NCI-H446 treated with DMSO at 0.1 percent for 48 hours (cell line): Measurements from ENCODE around the gene CLDN6.

Experiments
- DNase-seq: peaks from one replicate; lab custom pipeline; 2025; lab: John Stamatoyannopoulos, UW

Gene CLDN6

GRCh38 chr16:3027983-3028715, 10.2 kb upstream of the CLDN6 start:
- DNase-seq, result no peak

- no peak for DNase-seq
Measured at GRCh38 chr16:3027489-3027795, 9.5 kb upstream of the CLDN6 start.

- DNase-seq, result no peak
Measured at GRCh38 chr16:3026609-3027488, 8.9 kb upstream of the CLDN6 start.

GRCh38 chr16:3026003-3026378, 8.0 kb upstream of the CLDN6 start:
- DNase-seq, result no peak

GRCh38 chr16:3025032-3026002, 7.3 kb upstream of the CLDN6 start:
- DNase-seq, result no peak

- peak; percentile 94 for DNase-seq
Measured at GRCh38 chr16:3023669-3024478, 5.9 kb upstream of the CLDN6 start, which contains the start of the genes HCFC1R1 and THOC6. TSS of gene HCFC1R1 (minus strand) at chr16:3023942. CDS start at chr16:3023941, 1 bp downstream. TSS of gene THOC6 (plus strand) at chr16:3024035. CDS start at chr16:3024327, 292 bp downstream.

- peak; percentile 46 for DNase-seq
Measured at GRCh38 chr16:3023415-3023668, 5.4 kb upstream of the CLDN6 start.

GRCh38 chr16:3022684-3023414, 4.9 kb upstream of the CLDN6 start:
- no peak for DNase-seq

GRCh38 chr16:3022208-3022683, 4.3 kb upstream of the CLDN6 start:
- peak; percentile 76 for DNase-seq

- DNase-seq, result peak; percentile 42
Measured at GRCh38 chr16:3021449-3022207, 3.6 kb upstream of the CLDN6 start.

GRCh38 chr16:3020604-3021448, 2.8 kb upstream of the CLDN6 start:
- DNase-seq, result peak; percentile 56

- DNase-seq, result peak; percentile 48
Measured at GRCh38 chr16:3020247-3020603, 2.2 kb upstream of the CLDN6 start, which contains the start of gene TNFRSF12A. TSS of gene TNFRSF12A (plus strand) at chr16:3020368. CDS start at chr16:3020398, 30 bp downstream.

- DNase-seq, result no peak
Measured at GRCh38 chr16:3019594-3020246, 1.7 kb upstream of the CLDN6 start.

- no peak for DNase-seq
Measured at GRCh38 chr16:3017344-3017743, 639 bp downstream of the CLDN6 start.

- no peak for DNase-seq
Measured at GRCh38 chr16:3015865-3016521, 2.0 kb downstream of the CLDN6 start.

GRCh38 chr16:3014971-3015370, 3.0 kb downstream of the CLDN6 start:
- DNase-seq, result no peak

- no peak for DNase-seq
Measured at GRCh38 chr16:3013998-3014690, 3.8 kb downstream of the CLDN6 start.
